ENCODE results near the gene PROM2.

PROM2 gene

DNA sequence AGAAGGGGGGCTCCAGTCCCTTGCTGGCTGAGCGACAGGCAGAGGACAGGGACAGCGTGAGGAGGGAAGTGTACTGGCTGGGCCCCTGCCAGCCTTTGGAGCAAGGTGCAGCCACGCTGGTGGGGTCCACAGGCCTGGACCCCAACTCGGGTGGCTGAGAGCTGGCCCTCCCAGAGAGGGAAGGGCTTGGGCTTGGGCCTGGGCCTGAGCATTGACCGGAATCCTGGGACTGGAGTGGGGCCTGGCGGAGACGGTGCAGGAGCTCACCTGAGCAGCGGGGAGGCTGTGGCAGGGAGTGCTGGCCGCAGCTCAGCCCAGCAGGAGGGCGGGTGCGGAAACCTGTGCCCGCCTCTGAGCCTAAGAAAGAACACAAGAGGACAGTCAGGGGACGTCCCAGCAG is 50.8 kb downstream of the PROM2 start:
- DNase-seq = no peak

DNA sequence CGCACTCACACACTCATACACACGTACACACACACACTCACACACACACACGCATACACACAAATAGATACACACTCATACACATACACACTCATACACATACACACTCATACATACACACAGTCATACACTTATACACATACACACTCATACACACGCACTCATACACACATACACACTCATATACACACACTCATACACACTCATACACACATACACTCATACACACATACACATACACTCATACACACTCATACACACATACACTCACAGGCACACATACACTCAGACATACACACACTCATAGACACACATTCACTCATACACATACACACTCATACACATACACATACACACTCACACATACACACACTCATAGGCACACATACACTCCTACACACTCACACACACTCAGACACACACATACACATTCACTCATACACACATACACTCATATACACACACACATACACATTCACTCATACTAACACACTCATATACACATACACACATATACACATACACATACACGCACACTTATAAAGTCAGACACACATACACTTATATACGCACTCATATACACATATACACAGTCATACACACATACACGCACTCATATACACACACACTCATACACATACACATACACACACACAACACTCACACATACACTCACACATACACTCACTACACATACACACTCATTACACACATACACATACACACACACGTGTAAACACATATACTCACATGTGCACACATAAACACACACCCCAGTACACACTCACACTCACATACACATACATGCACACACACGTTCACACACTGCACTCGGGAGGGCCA is 51.6 kb downstream of the PROM2 start:
- DNase-seq = no peak

DNA sequence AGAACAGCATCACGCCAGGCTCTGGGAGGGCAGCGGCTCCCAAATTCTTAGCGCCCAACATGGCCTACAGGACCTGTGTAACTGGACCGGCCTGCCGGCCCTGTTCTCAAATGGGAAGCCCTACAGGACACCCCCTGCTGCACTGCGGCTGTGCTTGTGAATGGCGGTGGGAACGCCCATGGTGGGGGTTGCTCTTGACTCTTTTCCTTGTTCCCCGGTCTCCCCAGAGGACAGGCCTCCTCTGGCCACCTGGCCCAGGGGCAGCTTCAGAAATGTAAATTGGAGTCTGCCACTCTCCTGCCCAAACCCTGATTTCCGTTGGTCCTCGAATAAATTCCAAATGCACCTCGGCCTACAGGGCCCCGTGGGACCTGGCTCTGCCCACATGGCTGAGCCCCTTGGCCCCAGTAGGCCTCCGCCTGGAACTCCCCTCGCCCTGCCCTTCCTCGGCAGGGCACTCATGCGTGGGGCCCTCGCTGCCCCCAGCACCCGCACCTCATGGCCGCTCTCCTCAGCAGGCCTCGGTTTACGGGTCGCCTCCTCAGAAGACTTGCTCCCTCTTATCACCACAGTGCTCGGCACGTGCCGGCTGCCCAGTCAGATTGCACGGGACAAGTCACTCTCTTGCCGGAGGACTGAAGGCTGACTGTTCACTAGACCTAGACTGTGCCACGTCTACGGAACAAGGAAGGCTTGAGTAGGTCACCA is 52.3 kb downstream of the PROM2 start:
- no peak for DNase-seq

DNA sequence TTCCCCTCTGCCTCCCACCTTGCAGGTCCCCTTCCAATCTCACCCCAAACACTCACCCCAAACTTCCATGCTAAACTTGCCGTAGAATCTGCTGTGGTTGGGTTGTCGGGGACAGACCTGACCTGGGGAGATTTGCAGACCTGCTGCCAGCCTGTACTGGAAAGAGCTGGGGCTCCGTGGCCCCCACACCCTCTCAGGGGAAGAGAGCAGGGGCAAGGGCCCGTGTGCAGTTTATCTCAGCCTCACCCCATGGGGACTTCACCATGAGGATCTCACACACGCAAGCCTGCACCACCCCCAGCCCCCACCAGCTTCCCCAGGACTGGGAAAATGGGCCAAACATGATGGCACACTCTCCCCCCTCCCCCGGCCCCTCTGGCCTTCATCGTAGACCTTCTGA is 53.6 kb downstream of the PROM2 start:
- no peak for DNase-seq

DNA sequence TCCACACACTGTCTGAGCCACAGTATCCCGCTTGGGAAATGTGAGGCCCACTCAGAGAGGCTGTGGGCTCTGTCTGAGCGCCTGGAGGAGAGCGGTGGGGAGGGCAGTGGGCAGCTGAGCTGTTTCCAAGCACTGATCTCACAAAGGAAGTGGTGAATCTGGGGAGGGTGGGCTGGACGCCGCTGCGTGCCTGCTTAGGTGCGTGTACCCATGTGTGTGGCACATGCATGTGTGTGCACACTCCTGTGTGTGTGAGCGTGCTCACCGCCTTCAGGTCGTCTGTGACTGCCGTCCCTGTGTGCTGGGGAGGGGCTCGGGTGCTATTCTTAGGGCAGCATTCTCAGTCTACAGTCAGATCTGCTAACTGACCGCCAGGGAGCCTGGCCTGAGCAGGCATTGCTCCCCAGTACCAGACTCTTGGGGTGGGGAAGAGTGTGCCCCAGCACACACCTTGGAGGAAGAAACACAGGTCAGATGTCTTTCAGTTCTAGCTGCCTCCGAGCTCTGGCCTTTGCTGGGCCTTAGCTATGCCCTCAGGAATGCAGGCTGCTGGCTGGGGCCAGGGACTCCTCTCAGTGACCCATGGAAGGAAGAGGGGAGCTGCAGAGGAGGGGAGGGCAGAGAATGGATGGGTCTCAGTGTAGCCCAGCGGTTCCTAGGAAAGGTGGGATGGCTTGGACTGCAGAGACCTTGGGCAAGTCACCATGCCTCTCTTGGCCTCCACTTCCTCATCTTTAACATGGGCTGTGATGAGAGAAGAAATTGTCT is 54.3 kb downstream of the PROM2 start:
- DNase-seq = no peak

DNA sequence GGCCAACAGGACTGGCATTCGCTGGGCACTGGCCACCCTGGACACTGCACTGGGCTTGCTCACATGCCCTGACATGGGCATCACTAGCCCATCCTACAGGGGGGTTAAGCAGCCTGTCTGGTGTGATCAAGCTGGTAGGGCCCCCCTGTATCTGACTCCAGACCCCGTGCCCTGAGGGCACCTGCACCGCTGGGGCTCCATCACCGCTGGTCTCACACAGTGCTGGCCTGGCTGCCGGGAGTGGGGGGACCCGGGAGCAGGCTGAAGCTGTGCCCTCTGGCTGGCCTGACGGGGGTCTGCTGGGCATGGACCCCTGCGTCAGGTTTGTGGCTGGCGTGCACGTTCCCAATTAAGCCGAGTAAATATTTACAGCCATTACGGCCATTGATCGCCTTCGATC is 55.2 kb downstream of the PROM2 start:
- DNase-seq = no peak

DNA sequence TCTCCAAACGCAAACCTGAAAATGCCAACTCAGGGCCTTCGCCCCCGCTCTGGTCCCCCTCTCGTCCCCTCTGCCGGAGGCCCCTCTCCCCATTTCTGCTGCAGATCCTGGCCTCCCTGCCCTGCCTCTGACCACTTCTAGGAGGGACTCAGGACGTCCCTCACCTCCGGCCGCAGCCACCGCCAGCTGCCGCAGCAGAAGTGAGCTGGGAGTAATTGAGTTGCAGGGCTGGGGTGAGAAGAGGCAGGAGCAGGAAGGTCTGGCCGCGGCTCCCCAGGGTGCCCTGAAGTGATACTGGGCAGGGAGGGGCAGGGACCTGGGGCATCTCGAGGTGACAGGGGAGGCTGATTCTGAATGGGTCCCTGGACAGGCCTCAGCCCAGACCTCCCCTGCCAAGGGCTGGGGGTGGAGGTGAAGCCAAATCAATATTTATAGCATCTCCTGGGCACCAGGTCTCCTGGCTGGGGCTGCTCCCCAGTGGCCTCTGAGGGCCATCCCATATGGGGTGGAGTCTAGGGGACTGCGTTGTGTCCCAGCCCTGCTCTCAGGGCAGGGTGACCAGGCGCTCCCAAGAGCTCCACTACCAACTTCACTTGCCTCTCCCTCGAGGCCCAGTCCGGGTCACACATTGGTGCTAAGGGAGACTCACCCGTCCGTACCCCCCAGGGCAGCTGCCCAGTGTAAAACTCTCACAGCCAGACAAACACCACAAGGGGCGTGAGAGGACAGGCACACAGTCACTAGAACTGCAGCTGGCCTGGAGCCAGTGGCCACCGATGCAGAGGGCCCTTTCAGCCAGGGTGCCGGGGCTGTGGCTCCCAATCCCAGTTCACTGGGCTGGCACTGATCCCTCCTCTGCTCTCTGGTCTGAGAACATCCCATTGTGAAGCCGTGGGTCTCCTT is 55.9 kb downstream of the PROM2 start:
- DNase-seq = no peak

DNA sequence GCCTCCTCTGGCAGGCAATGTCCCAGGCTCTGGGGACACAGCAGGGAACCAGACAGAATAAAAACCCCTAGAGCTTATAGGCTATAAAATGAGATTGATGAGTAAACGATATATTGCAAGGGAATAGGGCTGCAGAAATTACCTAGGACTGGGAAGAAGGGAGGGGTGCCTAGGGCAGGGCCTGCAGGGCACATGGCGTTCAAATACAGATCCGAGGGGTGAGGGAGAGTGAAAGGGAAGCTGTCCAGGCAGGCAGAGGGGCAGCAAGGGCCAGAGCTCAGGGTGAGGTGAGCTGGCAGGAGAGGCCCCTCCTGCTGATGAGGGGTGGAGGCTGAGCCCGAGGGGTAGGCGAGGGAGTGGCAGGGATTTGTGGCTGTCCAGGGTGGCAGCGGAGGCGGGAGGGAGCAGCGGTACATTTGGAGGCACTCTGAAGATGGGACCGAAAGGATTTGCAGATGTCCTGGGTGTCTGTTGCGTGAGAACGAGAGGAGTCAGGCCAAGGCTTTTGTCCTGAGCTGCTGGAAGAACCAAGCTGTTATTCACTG is 56.6 kb downstream of the PROM2 start:
- DNase-seq = no peak

DNA sequence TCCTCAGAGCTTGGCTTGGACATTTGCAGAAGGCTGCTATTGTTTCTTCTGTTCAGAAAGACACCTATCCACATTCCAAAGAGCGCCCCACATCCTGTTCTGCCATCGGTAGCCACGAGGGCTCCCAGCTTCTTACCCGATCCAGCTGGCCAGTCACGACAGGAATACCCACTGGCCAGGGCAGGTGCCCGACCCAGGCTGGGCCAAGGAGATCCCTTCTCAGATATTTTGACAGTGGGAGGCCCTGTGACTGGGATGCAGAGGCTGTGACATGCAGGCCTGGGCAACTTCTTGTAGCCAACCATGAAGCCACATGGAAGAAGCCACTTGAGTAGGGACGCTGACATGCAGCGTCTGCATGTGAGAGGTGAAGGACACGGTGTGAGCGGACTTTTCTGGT is 57.4 kb downstream of the PROM2 start:
- no peak for DNase-seq

DNA sequence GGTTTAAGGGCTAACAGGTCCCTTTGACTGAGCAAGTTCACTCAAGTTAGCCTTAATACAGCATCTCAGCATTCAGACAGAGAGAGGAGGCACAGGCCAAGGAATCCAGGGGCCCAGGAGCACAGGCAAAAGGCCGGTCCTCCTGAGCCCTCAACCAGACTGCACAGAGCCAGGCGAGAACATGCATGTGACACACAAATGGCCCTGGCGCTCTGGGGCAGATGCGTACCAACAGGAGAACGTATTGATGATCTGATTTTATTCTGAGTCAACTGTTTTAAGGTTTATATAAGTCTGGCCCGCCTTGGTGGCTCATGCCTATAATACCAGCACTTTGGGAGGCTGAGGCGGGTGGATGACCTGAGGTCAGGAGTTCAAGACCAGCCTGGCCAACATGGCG is 57.8 kb downstream of the PROM2 start:
- no peak for DNase-seq

DNA sequence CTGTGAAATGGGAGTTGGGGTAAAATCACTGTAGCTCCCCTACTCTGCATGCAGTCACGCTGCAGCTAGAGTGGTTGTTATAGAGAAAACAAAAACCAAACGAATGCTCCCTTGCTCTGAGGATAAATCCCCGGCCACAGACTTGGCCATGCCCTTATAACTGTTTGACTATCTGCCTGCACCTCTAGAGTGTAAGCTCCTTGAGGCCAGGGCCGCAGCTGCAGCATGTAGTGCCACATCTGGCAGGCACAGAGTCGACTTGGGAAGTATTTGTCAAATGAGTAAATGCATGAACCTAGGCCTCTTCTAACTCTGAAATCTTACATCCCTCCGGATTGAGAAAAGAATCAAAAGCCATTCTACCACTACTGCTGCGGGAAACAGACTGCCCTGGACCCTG is 58.8 kb downstream of the PROM2 start:
- no peak for DNase-seq

DNA sequence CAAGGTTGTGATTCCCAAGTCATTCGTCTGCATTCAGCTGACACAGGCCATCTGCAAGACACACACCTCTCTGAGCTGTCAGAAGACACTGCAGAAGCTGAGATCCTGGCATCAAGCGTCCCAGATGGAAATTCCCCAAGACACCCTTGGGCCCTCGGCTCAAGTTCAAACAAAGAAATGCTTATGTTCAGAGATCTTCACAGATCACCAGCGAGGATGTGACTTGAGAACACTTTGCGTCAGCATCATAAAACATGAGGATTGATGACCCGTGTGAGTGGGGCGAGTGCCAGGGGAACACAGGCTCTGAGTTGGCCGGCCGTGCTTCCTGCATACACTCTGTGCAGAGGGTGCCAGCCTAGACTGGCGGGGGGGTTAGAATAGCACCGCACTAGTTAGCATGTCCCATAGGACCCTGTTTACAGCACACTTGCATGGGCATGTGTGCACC is 59.7 kb downstream of the PROM2 start:
- DNase-seq = no peak

DNA sequence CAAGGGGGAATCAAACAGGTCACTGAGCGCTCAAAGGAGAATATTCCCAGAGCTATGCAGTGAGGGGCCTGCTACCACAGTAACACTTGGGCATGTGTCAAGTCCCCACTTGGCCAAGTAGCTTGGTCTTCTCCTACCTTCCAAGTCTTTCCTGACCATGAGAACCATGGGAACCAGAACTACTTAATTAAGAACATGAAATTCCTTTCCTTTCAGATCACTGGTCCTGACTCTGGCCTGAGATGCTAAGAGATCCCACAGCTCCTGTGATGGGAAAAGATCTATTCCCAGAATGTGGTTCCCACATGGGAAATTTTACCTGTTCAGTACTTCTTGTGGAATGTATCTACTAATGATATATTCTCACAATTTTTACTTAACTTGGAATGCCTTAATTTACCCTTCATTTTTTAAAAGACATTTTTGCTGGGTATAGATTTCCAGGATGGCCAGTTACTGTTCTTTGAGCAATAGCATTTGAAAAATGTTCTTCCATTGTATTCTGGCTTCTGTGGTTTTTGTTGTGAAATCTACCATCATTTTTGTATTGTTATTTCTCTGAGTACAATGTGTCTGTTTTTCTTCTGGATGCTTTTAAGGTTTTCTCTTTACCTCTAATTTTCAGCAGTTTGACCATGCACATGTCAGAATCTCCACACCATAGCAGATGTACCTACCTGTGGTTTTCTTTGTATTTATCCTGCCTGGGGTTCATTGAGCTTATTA is 60.8 kb downstream of the PROM2 start:
- DNase-seq = no peak

DNA sequence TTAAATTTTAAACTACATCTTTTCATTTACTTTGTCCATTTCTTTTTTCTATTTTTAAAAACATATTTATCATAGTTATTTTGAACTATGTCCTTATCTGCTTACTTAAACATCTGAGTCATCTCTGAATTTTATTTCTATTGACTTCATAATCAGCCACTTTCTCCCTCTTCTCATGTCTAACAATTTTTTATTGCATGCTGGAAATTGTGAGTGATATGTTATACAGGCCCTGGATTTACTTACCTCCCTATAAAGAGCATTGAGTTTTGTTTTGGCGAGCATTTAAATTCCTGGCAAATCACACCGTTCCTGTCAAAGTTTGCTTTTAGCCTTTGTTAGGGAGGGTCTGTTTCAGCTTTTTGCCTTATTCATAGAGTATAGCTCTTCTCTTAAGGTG is 62.2 kb downstream of the PROM2 start:
- DNase-seq = no peak

DNA sequence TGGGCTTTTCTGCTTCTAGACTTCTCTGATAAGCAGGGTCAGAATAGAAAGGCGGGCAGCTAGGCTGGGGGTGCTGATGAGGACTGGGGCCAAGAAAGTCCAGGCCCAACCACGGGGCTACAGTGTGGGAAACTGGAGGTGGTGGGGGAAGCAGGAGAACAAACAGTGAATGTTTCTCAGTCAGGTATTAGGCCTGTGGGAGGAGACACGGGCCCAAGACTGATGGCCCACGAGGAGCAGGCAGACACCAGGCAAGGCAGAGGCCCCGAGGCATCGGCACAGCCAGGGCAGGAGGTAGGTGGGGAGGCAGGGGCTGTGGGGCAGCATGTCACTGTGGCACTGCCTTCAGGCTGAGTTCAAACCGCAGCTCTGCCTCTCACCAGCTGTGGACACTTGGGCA is 63.6 kb downstream of the PROM2 start:
- DNase-seq = no peak
